Keratinocyte (primary cell): ENCODE measurements around the gene ARHGEF19. TPM values are rescaled to one million over a fixed set of nuclear protein-coding genes. Genes with fewer than 3 reads are reported as not detected.

Experiments
- DNase-seq: peaks from one replicate; pipeline ENCODE4 v3.0.0-alpha.2; 2011; ENCODE audit warnings: low read depth, missing footprints, low spot score
- FAIRE-seq: peaks from 2 replicates; lab custom pipeline; 2011; peaks lifted over from hg19 to GRCh38; lab: Jason Lieb, UNC
- H2AFZ ChIP-seq: 2 replicates; pipeline ENCODE4 v1.6.0; 2012; ENCODE audit warnings: low read length, control low read depth, inconsistent platforms; ENCODE audit not compliant: control insufficient read depth
- H3K27ac ChIP-seq: 2 replicates; pipeline ENCODE4 v1.5.1; 2011; ENCODE audit warnings: low read length; ENCODE audit not compliant: control insufficient read depth, insufficient read depth
- H3K27me3 ChIP-seq: 3 replicates; pipeline ENCODE4 v1.6.0; 2011; ENCODE audit warnings: low read length; ENCODE audit not compliant: control insufficient read depth, insufficient read depth; ENCODE audit errors: extremely low read depth
- H3K36me3 ChIP-seq, 2 experiments: 2 replicates in 1 of 2; 3 replicates in 1 of 2; pipeline ENCODE4 v1.5.1; 2011; ENCODE audit warnings: low read length in 2 of 2, mild to moderate bottlenecking in 1 of 2; ENCODE audit not compliant: control insufficient read depth in 2 of 2, insufficient read depth in 2 of 2; ENCODE audit errors: extremely low read depth in 1 of 2
- H3K4me1 ChIP-seq: 3 replicates; pipeline ENCODE4 v1.5.1; 2011; ENCODE audit warnings: low read length; ENCODE audit not compliant: control insufficient read depth, insufficient read depth; ENCODE audit errors: extremely low read depth
- H3K4me2 ChIP-seq: 3 replicates; pipeline ENCODE4 v1.6.0; 2011; ENCODE audit warnings: low read depth, low read length; ENCODE audit not compliant: control insufficient read depth, insufficient read depth; ENCODE audit errors: extremely low read depth
- H3K4me3 ChIP-seq, 3 experiments: fragments of 200-600 bp in 1 of 3; sonication (generic) in 1 of 3; 2 replicates in 2 of 3; 3 replicates in 1 of 3; pipeline ENCODE4 v1.5.1; 2011 to 2016; ENCODE audit warnings: low read length in 3 of 3, mild to moderate bottlenecking in 3 of 3, control low read depth in 2 of 3, inconsistent platforms in 1 of 3, low read depth in 1 of 3, mixed read lengths in 1 of 3, mixed run types in 1 of 3, moderate library complexity in 1 of 3; ENCODE audit not compliant: control insufficient read depth in 2 of 3, insufficient read depth in 2 of 3; ENCODE audit errors: extremely low read depth in 1 of 3
- H3K79me2 ChIP-seq: 2 replicates; pipeline ENCODE4 v1.6.0; 2012; ENCODE audit warnings: low read length; ENCODE audit not compliant: control insufficient read depth, insufficient read depth
- H3K9ac ChIP-seq: 3 replicates; pipeline ENCODE4 v1.6.0; 2011; ENCODE audit warnings: low read length; ENCODE audit not compliant: control insufficient read depth, insufficient read depth; ENCODE audit errors: extremely low read depth
- H3K9me1 ChIP-seq: 3 replicates; pipeline ENCODE4 v1.6.0; 2011; ENCODE audit warnings: low read length; ENCODE audit not compliant: control insufficient read depth, insufficient read depth; ENCODE audit errors: extremely low read depth
- H3K9me3 ChIP-seq: 2 replicates; pipeline ENCODE4 v1.5.1; 2012; ENCODE audit warnings: low read depth, low read length; ENCODE audit not compliant: control insufficient read depth
- H4K20me1 ChIP-seq: 3 replicates; pipeline ENCODE4 v1.6.0; 2011; ENCODE audit warnings: low read length; ENCODE audit not compliant: control insufficient read depth, insufficient read depth; ENCODE audit errors: extremely low read depth
- EZH2 ChIP-seq: IDR thresholded peaks from one replicate; pipeline ENCODE4 v1.6.1; 2012; ENCODE audit warnings: inconsistent platforms, mild to moderate bottlenecking, low read length, moderate library complexity
- dilution Hi-C: fragments of 300-500 bp; cut with MboI; formaldehyde crosslinking; loops from one replicate; pipeline ENCODE4 v1.7.0; 2020; ENCODE audit warnings: low sequenced_read_pairs; ENCODE audit not compliant: extremely low pct_ligation_motif_present
- polyA plus RNA-seq, 5 experiments: library from polyadenylated mRNA; depleted of rRNA in 3 of 5; stranded (reverse) in 3 of 5; stranded (forward) in 1 of 5; unstranded in 1 of 5; fragments of >200 nt; gene quantifications; 1 replicate in 1 of 5; 2 replicates in 3 of 5; 3 replicates in 1 of 5; pipeline versions ENCODE4 v1.2.1 to v1.2.3, GENCODE V29; 2011 to 2012; ENCODE audit warnings: missing spikeins in 2 of 5, low read depth in 1 of 5, low replicate concordance in 1 of 5
- TF ChIP-seq, protein P1 (sequence below), 3 experiments: IDR thresholded peaks in 1 of 3; conservative IDR thresholded peaks in 1 of 3; optimal IDR thresholded peaks in 1 of 3; 2 replicates in 2 of 3; 3 replicates in 1 of 3; pipeline versions ENCODE3 to v1.5.1; 2011; ENCODE audit warnings: low read length in 3 of 3, mild to moderate bottlenecking in 3 of 3, moderate library complexity in 2 of 3, control low read depth in 1 of 3, inconsistent platforms in 1 of 3; ENCODE audit not compliant: insufficient read depth in 2 of 3; ENCODE audit errors: extremely low read depth in 1 of 3

Gene ARHGEF19
- polyA plus RNA-seq, 1 donor (not counting 4 experiments of a cell fraction or from before 2014, with no cell fraction given) = 5.0 TPM

DNA sequence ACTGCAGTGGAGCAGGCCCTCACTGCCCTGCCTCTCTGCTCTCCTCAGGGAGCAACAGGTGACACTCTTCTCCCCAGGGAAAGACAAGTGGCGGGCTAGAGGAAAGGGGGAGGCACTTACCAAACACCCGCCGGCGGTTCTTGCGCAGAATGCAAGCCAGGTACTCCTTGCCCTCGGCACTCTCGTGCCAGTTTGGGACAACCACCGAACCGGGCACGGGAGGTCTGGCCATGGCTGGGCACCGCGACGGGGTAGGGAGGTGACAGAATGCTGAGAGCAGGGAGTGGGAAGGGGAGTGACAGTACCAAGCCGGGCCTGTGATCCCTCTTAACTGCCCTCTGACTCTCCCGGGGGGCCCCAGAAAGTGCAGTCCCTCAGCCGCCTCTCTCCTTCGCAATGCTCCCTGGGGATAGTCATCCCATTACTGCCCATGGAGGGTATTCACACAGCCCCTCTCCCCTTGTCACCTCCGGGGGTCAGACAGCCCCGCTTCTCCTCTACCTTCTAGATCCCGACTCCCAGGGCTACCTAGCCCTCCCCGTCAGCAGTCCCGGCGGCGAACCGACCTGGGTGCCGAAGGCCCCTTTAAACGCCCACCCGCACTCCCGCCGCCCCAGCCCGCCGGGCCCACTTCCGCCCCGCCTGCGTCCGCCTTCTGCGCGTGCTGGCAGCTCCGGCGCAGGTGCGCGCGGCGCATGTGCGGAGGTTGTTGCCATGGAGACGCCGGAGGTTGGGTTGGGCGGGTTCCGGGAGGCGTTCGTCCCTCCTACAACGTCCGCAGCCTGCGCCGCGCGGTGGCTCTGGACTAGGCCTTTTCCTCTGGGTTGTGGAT lies 24.3 kb upstream of the ARHGEF19 start, which contains the start of gene CPLANE2:
Gene CPLANE2, minus strand, starts transcription at position 673 of the 832 bp plus-strand sequence. Its CDS starts 441 bp downstream, at position 232.
- TF ChIP-seq, protein P1, sequence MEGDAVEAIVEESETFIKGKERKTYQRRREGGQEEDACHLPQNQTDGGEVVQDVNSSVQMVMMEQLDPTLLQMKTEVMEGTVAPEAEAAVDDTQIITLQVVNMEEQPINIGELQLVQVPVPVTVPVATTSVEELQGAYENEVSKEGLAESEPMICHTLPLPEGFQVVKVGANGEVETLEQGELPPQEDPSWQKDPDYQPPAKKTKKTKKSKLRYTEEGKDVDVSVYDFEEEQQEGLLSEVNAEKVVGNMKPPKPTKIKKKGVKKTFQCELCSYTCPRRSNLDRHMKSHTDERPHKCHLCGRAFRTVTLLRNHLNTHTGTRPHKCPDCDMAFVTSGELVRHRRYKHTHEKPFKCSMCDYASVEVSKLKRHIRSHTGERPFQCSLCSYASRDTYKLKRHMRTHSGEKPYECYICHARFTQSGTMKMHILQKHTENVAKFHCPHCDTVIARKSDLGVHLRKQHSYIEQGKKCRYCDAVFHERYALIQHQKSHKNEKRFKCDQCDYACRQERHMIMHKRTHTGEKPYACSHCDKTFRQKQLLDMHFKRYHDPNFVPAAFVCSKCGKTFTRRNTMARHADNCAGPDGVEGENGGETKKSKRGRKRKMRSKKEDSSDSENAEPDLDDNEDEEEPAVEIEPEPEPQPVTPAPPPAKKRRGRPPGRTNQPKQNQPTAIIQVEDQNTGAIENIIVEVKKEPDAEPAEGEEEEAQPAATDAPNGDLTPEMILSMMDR (optimal IDR thresholded peaks at IDR 0.05 in 1 of 3, IDR thresholded peaks at IDR 0.05 in 1 of 3, conservative IDR thresholded peaks at IDR 0.05 in 1 of 3; ENCODE audit: extremely low read depth in 1 of 3, insufficient read depth in 2 of 3, low read length in 3 of 3) = no peak
- Histone ChIP-seq H3K79me2 (no peaks in the 10 kb centered on the region), H3K36me3 (peaks cover 0 to 2% of the 10 kb centered on the region in 2 experiments), H3K4me2 (peak within 1 kb of the TSS; percentile 62), H3K9ac (peak within 1 kb of the TSS; percentile 74), H3K27me3 (no peaks in the 10 kb centered on the region), H4K20me1 (no peaks in the 10 kb centered on the region), H3K9me3 (no peaks in the 10 kb centered on the region), H3K4me3 (peak within 1 kb of the TSS; percentile 59 to 70 (median 62)), H3K9me1 (no peaks in the 10 kb centered on the region), H2AFZ (peak within 1 kb of the TSS; percentile 92), H3K4me1 (peaks cover 22% of the 10 kb centered on the region), H3K27ac (peak within 1 kb of the TSS; percentile 82)
- FAIRE-seq (peak; percentile 73), DNase-seq (peak; percentile 49)
- dilution Hi-C loops = no loop called here

DNA sequence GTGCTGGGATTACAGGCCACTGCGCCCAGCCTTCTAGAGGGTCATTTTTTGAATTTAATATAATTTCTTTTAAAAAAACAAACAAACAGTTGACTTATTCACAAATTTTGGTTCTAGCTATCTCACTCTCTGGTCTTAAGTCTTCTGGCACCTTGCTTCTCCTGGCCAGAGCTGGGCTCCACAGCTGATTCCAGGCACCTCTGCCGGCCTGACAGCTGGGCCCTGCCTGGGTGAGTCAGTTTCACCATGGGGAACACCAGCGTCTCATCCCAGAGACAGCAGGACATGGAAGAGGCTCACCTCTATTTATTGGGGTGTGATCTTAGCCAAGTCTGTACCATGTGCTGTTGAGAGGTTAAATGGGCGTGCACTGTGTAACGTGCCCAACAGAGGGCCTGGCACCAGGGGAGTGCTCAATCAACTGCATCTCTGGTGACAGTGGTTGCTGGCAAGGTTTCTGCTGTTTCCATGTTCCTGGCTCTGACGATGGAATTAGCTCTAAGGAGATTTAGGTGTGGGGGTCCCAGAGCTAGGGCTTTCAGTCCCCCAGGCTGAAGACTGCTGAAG lies 23.6 kb upstream of the ARHGEF19 start:
- Histone ChIP-seq H2AFZ (peak overlapping the region; percentile 4), H3K4me3 (peak overlapping the region; percentile 52 to 70 (median 59)), H3K9ac (peak overlapping the region; percentile 74), H3K9me1 (no peaks in the 10 kb centered on the region), H3K4me1 (peaks cover 22% of the 10 kb centered on the region), H3K79me2 (no peaks in the 10 kb centered on the region), H3K27me3 (no peaks in the 10 kb centered on the region), H3K36me3 (peaks cover 0 to 2% of the 10 kb centered on the region in 2 experiments), H3K4me2 (peak overlapping the region; percentile 62), H3K27ac (no peak overlapping the region), H3K9me3 (no peaks in the 10 kb centered on the region), H4K20me1 (no peaks in the 10 kb centered on the region)
- DNase-seq (peak; percentile 42), FAIRE-seq (peak; percentile 69)
- dilution Hi-C loops = no loop called here
- TF ChIP-seq EZH2 = no peak
- TF ChIP-seq, protein P1 (optimal IDR thresholded peaks at IDR 0.05 in 1 of 3, IDR thresholded peaks at IDR 0.05 in 1 of 3, conservative IDR thresholded peaks at IDR 0.05 in 1 of 3; ENCODE audit: extremely low read depth in 1 of 3, insufficient read depth in 2 of 3, low read length in 3 of 3) = peak; percentile 12 to 37 (median 36)
